ENCODE data around the gene ZCCHC2. TPM values are rescaled to one million over a fixed set of nuclear protein-coding genes. Genes with fewer than 3 reads are reported as not detected.

The ZCCHC2 gene
- total and polyA plus RNA-seq, 2 of the 4 experiments (the other 2 are of a cell fraction), result 3.2 to 3.6 TPM

- H4K20me1 ChIP-seq (ENCODE audit: insufficient read depth, low read length), result peaks cover 3% of the 10 kb centered on the region; the same call in 1 of the 2 replicates
- no peak overlapping the region for H3K18ac ChIP-seq (ENCODE audit: low read depth, low read length)
- in situ Hi-C loops (cut with MboI; ENCODE audit: low sequenced_read_pairs) (no loop called here), dilution Hi-C loops (cut with HindIII; ENCODE audit: low sequenced_read_pairs, unreplicated experiment) (no loop called here), intact Hi-C loops (cut with micrococcal nuclease) (loop anchor here (1.0 to 10.0 kb wide), 7 partner anchors 61 to 912 kb away; partner anchors contain the start of genes PIGN and RELCH)
- BruUV-seq (replicated peaks), result no TSS peak
- H3K4me3 ChIP-seq (ENCODE audit: insufficient read depth, low read depth, low read length), result peak overlapping the region; percentile 83
- H3K23ac ChIP-seq (ENCODE audit: low read depth, low read length), result no peak overlapping the region
- TF ChIP-seq SMC3 (IDR thresholded peaks at IDR 0.05; ENCODE audit: low read depth, low read length) (no peak), CHD1 (IDR thresholded peaks at IDR 0.05; ENCODE audit: low read depth, low read length) (no peak), RAD21 (IDR thresholded peaks at IDR 0.05; ENCODE audit: low read length) (no peak), MAFK (IDR thresholded peaks at IDR 0.05; ENCODE audit: low read depth, low read length) (no peak), CEBPB (IDR thresholded peaks at IDR 0.05; ENCODE audit: low read depth, low read length) (no peak), FOS (IDR thresholded peaks at IDR 0.05; ENCODE audit: low read depth, low read length) (no peak), POLR2A (IDR thresholded peaks at IDR 0.05; ENCODE audit: low read depth, low read length) (no peak), MAZ (IDR thresholded peaks at IDR 0.05; ENCODE audit: borderline replicate concordance, low read depth, low read length) (no peak), BHLHE40 (IDR thresholded peaks at IDR 0.05; ENCODE audit: low read depth, low read length) (no peak)
- no peak overlapping the region for H4K5ac ChIP-seq (ENCODE audit: low read depth, low read length)
- ATAC-seq (ENCODE audit: low read depth) (peak; percentile 71), DNase-seq (no peak)
- ChIA-PET POLR2A (ENCODE audit: unreplicated experiment) (no interaction called here), CTCF (no interaction called here)
- H4K91ac ChIP-seq (ENCODE audit: insufficient read depth, low read depth, low read length), result no peak overlapping the region
- no peak overlapping the region for H3K27ac ChIP-seq (ENCODE audit: insufficient read depth, low read length)
- peaks cover 3% of the 10 kb centered on the region; the same call in 1 of the 2 replicates for H3K4me1 ChIP-seq (ENCODE audit: control insufficient read depth, insufficient read depth, low read length)
- H2AK9ac ChIP-seq (replicated peaks; ENCODE audit: low read depth, low read length, poor library complexity), result no peak overlapping the region
- no peak overlapping the region for H4K8ac ChIP-seq (ENCODE audit: low read depth in 2 of 2, low read length in 2 of 2)
- H3K79me1 ChIP-seq (ENCODE audit: low read depth in 1 of 2, low read length in 2 of 2), result peaks cover 10 to 26% of the 10 kb centered on the region in 2 experiments; a peak in 3 of 4 replicates
- H2AK5ac ChIP-seq (ENCODE audit: low read depth, low read length), result no peak overlapping the region
- H2BK5ac ChIP-seq (ENCODE audit: low read depth, low read length, poor library complexity, severe bottlenecking), result no peak overlapping the region
- no peak overlapping the region for H2BK20ac ChIP-seq (ENCODE audit: low read depth, low read length)
- H3K4me2 ChIP-seq (ENCODE audit: low read depth, low read length), result no peak overlapping the region
- H3K56ac ChIP-seq (ENCODE audit: extremely low read depth, insufficient read depth, low read length), result no peak overlapping the region
- H3K9me1 ChIP-seq (ENCODE audit: insufficient read depth, low read length), result peaks cover 5% of the 10 kb centered on the region; the same call in 1 of the 2 replicates
- H2AFZ ChIP-seq (replicated peaks; ENCODE audit: low read length, poor library complexity), result no peak overlapping the region
- no peak overlapping the region for H2BK15ac ChIP-seq (ENCODE audit: low read depth, low read length)
- H3K36me3 ChIP-seq (ENCODE audit: control insufficient read depth, insufficient read depth, low read length), result no peaks in the 10 kb centered on the region
- H3K27me3 ChIP-seq (ENCODE audit: control insufficient read depth, insufficient read depth, low read length), result peaks cover 2% of the 10 kb centered on the region; the same call in 1 of the 2 replicates
- no CpG with 5 or more reads among the region's 62 CpGs for WGBS, 2 experiments (ENCODE audit: extremely low coverage in 2 of 2, insufficient read length in 1 of 2)
- H3K9ac ChIP-seq (ENCODE audit: low read depth, low read length), result no peak overlapping the region
- H3K9me3 ChIP-seq (ENCODE audit: control insufficient read depth, insufficient read depth, low read length), result no peaks in the 10 kb centered on the region
- no peak overlapping the region for H3K4ac ChIP-seq (ENCODE audit: low read depth, low read length)
- no peak overlapping the region for H2BK120ac ChIP-seq (ENCODE audit: low read depth, low read length)
- H3K14ac ChIP-seq (replicated peaks; ENCODE audit: low read depth, low read length), result no peak overlapping the region
Observed at GRCh38 chr18:62523255-62523588, 397 bp downstream of the ZCCHC2 start.

Measured in IMR-90 (cell line).